IMR-90 (cell line): ENCODE results near the gene NUDCD2. TPM values are rescaled to one million over a fixed set of nuclear protein-coding genes. Genes with fewer than 3 reads are reported as not detected.

Experiments
- ATAC-seq: fragments of 200-7000 bp; cut with Tn5 transposase; 2 replicates; pipeline ENCODE4 v1.9.1; 2020; ENCODE audit warnings: low read depth, mild to moderate bottlenecking, moderate library complexity
- BruUV-seq: library from RNA; stranded (reverse); fragments of 400-500 nt; replicated peaks from 2 replicates; lab custom pipeline; 2021; lab: Mats Ljungman, UMichigan
- CTCF ChIA-PET: fragments of 300-600 bp; formaldehyde crosslinking; extraction: SDS; loops from one replicate; lab custom pipeline; 2021; ENCODE audit warnings: antibody characterized with exemption; lab: Yijun Ruan, JAX
- POLR2A ChIA-PET: fragments of 300-600 bp; sonication (Branson Sonifier 250); formaldehyde crosslinking; loops from one replicate; lab custom pipeline; 2022; ENCODE audit warnings: antibody characterized with exemption; ENCODE audit not compliant: unreplicated experiment; lab: Charles Lee
- DNase-seq: peaks from one replicate; pipeline ENCODE4 v3.0.0; 2013
- H2AFZ ChIP-seq: replicated peaks from 2 replicates; pipeline ENCODE3; 2013; ENCODE audit warnings: low read length, mild to moderate bottlenecking; ENCODE audit not compliant: poor library complexity
- H2AK5ac ChIP-seq: 2 replicates; pipeline ENCODE4 v1.6.1; 2013; ENCODE audit warnings: low read depth, low read length, inconsistent platforms
- H2AK9ac ChIP-seq: replicated peaks from 2 replicates; pipeline ENCODE3; 2013; ENCODE audit warnings: mild to moderate bottlenecking, low read depth, low read length, moderate library complexity; ENCODE audit not compliant: poor library complexity
- H2BK120ac ChIP-seq: 2 replicates; pipeline ENCODE4 v1.6.1; 2013; ENCODE audit warnings: low read depth, low read length, inconsistent platforms
- H2BK15ac ChIP-seq: 3 replicates; pipeline ENCODE4 v1.6.1; 2013; ENCODE audit warnings: low read depth, low read length, inconsistent platforms
- H2BK20ac ChIP-seq: 2 replicates; pipeline ENCODE4 v1.6.1; 2013; ENCODE audit warnings: low read depth, mild to moderate bottlenecking, inconsistent platforms, low read length, moderate library complexity
- H2BK5ac ChIP-seq: 2 replicates; pipeline ENCODE4 v1.6.1; 2013; ENCODE audit warnings: mild to moderate bottlenecking, low read depth, low read length, inconsistent platforms; ENCODE audit not compliant: poor library complexity, severe bottlenecking
- H3K14ac ChIP-seq: replicated peaks from 2 replicates; pipeline ENCODE4 v1.6.1; 2013; ENCODE audit warnings: low read depth, low read length, inconsistent platforms
- H3K18ac ChIP-seq: 2 replicates; pipeline ENCODE4 v1.6.1; 2013; ENCODE audit warnings: low read depth, low read length, control low read depth
- H3K23ac ChIP-seq: 2 replicates; pipeline ENCODE4 v1.6.1; 2013; ENCODE audit warnings: low read depth, low read length, inconsistent platforms
- H3K27ac ChIP-seq: 2 replicates; pipeline ENCODE4 v1.5.1; 2013; ENCODE audit warnings: mild to moderate bottlenecking, control low read depth, low read length; ENCODE audit not compliant: insufficient read depth
- H3K27me3 ChIP-seq: 2 replicates; pipeline ENCODE4 v1.6.1; 2013; ENCODE audit warnings: low read length; ENCODE audit not compliant: control insufficient read depth, insufficient read depth
- H3K36me3 ChIP-seq: 2 replicates; pipeline ENCODE4 v1.6.1; 2013; ENCODE audit warnings: low read length, mixed read lengths; ENCODE audit not compliant: control insufficient read depth, insufficient read depth
- H3K4ac ChIP-seq: 2 replicates; pipeline ENCODE4 v1.6.1; 2013; ENCODE audit warnings: low read depth, low read length, inconsistent platforms
- H3K4me1 ChIP-seq: 2 replicates; pipeline ENCODE4 v1.6.1; 2013; ENCODE audit warnings: low read length, mixed read lengths; ENCODE audit not compliant: control insufficient read depth, insufficient read depth
- H3K4me2 ChIP-seq: 2 replicates; pipeline ENCODE4 v1.6.1; 2013; ENCODE audit warnings: low read depth, mild to moderate bottlenecking, control low read depth, low read length, moderate library complexity
- H3K4me3 ChIP-seq: 2 replicates; pipeline ENCODE4 v1.5.1; 2013; ENCODE audit warnings: low read depth, mild to moderate bottlenecking, control low read depth, low read length, moderate library complexity; ENCODE audit not compliant: insufficient read depth
- H3K56ac ChIP-seq: 2 replicates; pipeline ENCODE4 v1.6.1; 2013; ENCODE audit warnings: low read length, inconsistent platforms; ENCODE audit not compliant: insufficient read depth; ENCODE audit errors: extremely low read depth
- H3K79me1 ChIP-seq, 2 experiments: 2 replicates each; pipeline ENCODE4 v1.6.1; 2013; ENCODE audit warnings: low read length in 2 of 2, inconsistent platforms in 1 of 2, low read depth in 1 of 2
- H3K9ac ChIP-seq: 2 replicates; pipeline ENCODE4 v1.6.1; 2013; ENCODE audit warnings: low read depth, low read length, control low read depth
- H3K9me1 ChIP-seq: 2 replicates; pipeline ENCODE4 v1.6.1; 2013; ENCODE audit warnings: low read length, inconsistent platforms; ENCODE audit not compliant: insufficient read depth
- H3K9me3 ChIP-seq: 2 replicates; pipeline ENCODE4 v1.6.1; 2013; ENCODE audit warnings: low read length; ENCODE audit not compliant: control insufficient read depth, insufficient read depth
- H4K20me1 ChIP-seq: 2 replicates; pipeline ENCODE4 v1.6.1; 2013; ENCODE audit warnings: low read length, inconsistent platforms; ENCODE audit not compliant: insufficient read depth
- H4K5ac ChIP-seq: 2 replicates; pipeline ENCODE4 v1.6.1; 2013; ENCODE audit warnings: mild to moderate bottlenecking, low read depth, low read length, control low read depth
- H4K8ac ChIP-seq, 2 experiments: 2 replicates each; pipeline ENCODE4 v1.6.1; 2013; ENCODE audit warnings: low read depth in 2 of 2, low read length in 2 of 2, control low read depth in 1 of 2, inconsistent platforms in 1 of 2
- H4K91ac ChIP-seq: 2 replicates; pipeline ENCODE4 v1.6.1; 2013; ENCODE audit warnings: low read depth, low read length, inconsistent platforms; ENCODE audit not compliant: insufficient read depth
- CEBPB ChIP-seq: IDR thresholded peaks from 2 replicates; pipeline ENCODE4 v1.6.1; 2012; ENCODE audit warnings: low read depth, low read length, improper control_type of control experiment
- NFE2L2 ChIP-seq: fragments of 150-350 bp; IDR thresholded peaks from 2 replicates; pipeline ENCODE4 v1.6.1; 2016; ENCODE audit warnings: low read depth, mild to moderate bottlenecking, low read length
- POLR2A ChIP-seq: IDR thresholded peaks from 2 replicates; pipeline ENCODE4 v1.6.1; 2012; ENCODE audit warnings: mild to moderate bottlenecking, low read depth, low read length
- RCOR1 ChIP-seq: IDR thresholded peaks from 2 replicates; pipeline ENCODE4 v1.6.1; 2012; ENCODE audit warnings: mild to moderate bottlenecking, low read length, improper control_type of control experiment; ENCODE audit not compliant: insufficient replicate concordance
- SMC3 ChIP-seq: fragments of 150-350 bp; IDR thresholded peaks from 2 replicates; pipeline ENCODE4 v1.6.1; 2016; ENCODE audit warnings: low read depth, mild to moderate bottlenecking, antibody characterized with exemption, low read length, moderate library complexity
- WGBS, 2 experiments: methylation state at CpG; one replicate each; pipeline versions ENCODE4 v1.1.5 to v1.1.7; 2013; ENCODE audit warnings: missing lambda C conversion rate in 2 of 2; ENCODE audit not compliant: insufficient read length in 1 of 2; ENCODE audit errors: extremely low coverage in 2 of 2; 5-methylcytosine and 5-hydroxymethylcytosine counted together
- dilution Hi-C: fragments of 300-500 bp; cut with HindIII; formaldehyde crosslinking; loops from one replicate; pipeline ENCODE4 v1.14.3; 2018; ENCODE audit warnings: low sequenced_read_pairs; ENCODE audit not compliant: unreplicated experiment
- in situ Hi-C: fragments of 300-500 bp; cut with MboI; formaldehyde crosslinking; loops from 3 replicates; pipeline ENCODE4 v1.14.3; 2019; ENCODE audit warnings: low sequenced_read_pairs, inconsistent platforms, mixed read lengths
- intact Hi-C: fragments of 100-400 bp; cut with micrococcal nuclease; formaldehyde crosslinking; loops from 2 replicates; pipeline ENCODE4 v1.10.0; 2022
- polyA plus RNA-seq, 3 experiments: library from polyadenylated mRNA; depleted of rRNA; stranded (reverse); fragments of >200 nt; gene quantifications; 2 replicates each; pipeline ENCODE4 v1.2.3, GENCODE V29; 2012; ENCODE audit warnings: low replicate concordance in 1 of 3
- total RNA-seq: library from RNA; depleted of rRNA; stranded (reverse); fragments of >200 nt; gene quantifications from 2 replicates; pipeline ENCODE4 v1.2.3, GENCODE V29; 2012

Gene NUDCD2
- total and polyA plus RNA-seq, 2 of the 4 experiments (the other 2 are of a cell fraction), result 3.0 to 3.5 TPM

DNA sequence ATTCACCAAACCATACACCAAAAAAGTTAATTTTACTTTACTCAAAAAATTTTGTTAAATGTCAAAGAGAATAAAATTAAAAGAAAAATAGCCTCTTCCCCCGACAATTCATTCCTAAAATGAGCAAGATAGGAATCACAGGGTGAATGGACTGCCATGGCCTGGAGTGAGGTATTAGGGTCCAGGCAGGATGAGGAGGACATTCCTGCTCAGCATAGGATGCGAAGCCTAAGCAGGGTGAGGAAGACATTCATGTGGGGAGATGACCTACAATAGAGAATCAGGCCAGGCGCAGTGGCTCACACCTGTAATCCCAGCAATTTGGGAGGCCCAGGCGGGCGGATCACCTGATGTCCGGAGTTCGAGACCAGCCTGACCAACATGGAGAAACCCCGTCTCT lies 8.4 kb downstream of the NUDCD2 start:
- no peak overlapping the region for H2AFZ ChIP-seq
- intact Hi-C loops, result no loop called here
- H4K8ac ChIP-seq, result no peak overlapping the region
- H3K4ac ChIP-seq, result no peak overlapping the region
- no peak overlapping the region for H2BK5ac ChIP-seq
- H2AK5ac ChIP-seq, result no peak overlapping the region
- no TSS peak for BruUV-seq
- H3K9me1 ChIP-seq, result no peaks in the 10 kb centered on the region
- H4K5ac ChIP-seq, result no peak overlapping the region
- H2BK120ac ChIP-seq, result no peak overlapping the region
- no peak overlapping the region for H3K4me2 ChIP-seq
- H3K9me3 ChIP-seq, result no peaks in the 10 kb centered on the region
- H3K14ac ChIP-seq, result no peak overlapping the region
- no peak overlapping the region for H3K56ac ChIP-seq
- ATAC-seq, result no peak
- peaks cover 2 to 10% of the 10 kb centered on the region in 2 experiments; a peak in 1 of 4 replicates for H3K79me1 ChIP-seq
- H3K23ac ChIP-seq, result no peak overlapping the region
- POLR2A ChIA-PET, result no interaction called here
- dilution Hi-C loops, result no loop called here
- H2AK9ac ChIP-seq, result no peak overlapping the region
- in situ Hi-C loops, result no loop called here
- H4K20me1 ChIP-seq, result no peaks in the 10 kb centered on the region
- TF ChIP-seq SMC3, result no peak
- TF ChIP-seq RCOR1, result no peak
- no peak for TF ChIP-seq POLR2A
- TF ChIP-seq NFE2L2, result no peak
- TF ChIP-seq CEBPB, result no peak
- H3K27me3 ChIP-seq, result no peaks in the 10 kb centered on the region
- no peak overlapping the region for H4K91ac ChIP-seq
- H2BK15ac ChIP-seq, result no peak overlapping the region
- CTCF ChIA-PET, result no interaction called here
- no peaks in the 10 kb centered on the region for H3K4me1 ChIP-seq
- no peak overlapping the region for H2BK20ac ChIP-seq
- H3K27ac ChIP-seq, result no peak overlapping the region
- H3K4me3 ChIP-seq, result no peak overlapping the region
- H3K9ac ChIP-seq, result no peak overlapping the region
- 100% methylated on average over 6 of the region's 8 CpGs; no CpG with 5 or more reads in 1 of the 2 experiments for WGBS, 2 experiments
- H3K18ac ChIP-seq, result no peak overlapping the region
- H3K36me3 ChIP-seq, result peaks cover 20% of the 10 kb centered on the region
- no peak for DNase-seq
